Germinal center (tissue), 1 donor: ENCODE results near the gene ARAP2.

Source experiments
- DNase-seq: peaks from one replicate; pipeline ENCODE4 v3.0.0; 2012; ENCODE audit warnings: mixed read lengths, low spot score

ARAP2 gene

GRCh38 chr4:36256398-36256891 is 12.1 kb upstream of the ARAP2 start:
- no peak for DNase-seq

GRCh38 chr4:36255577-36255976 is 11.3 kb upstream of the ARAP2 start:
- DNase-seq = peak; percentile 36

GRCh38 chr4:36254371-36254770 is 10.1 kb upstream of the ARAP2 start:
- no peak for DNase-seq

- DNase-seq = no peak
These were observed 7.7 kb upstream of the ARAP2 start for GRCh38 chr4:36251983-36252382.

- DNase-seq = no peak
These were observed 5.3 kb upstream of the ARAP2 start for GRCh38 chr4:36249610-36250009.

- peak; percentile 25 for DNase-seq
These were observed 708 bp downstream of the ARAP2 start for GRCh38 chr4:36243355-36244256.

GRCh38 chr4:36242629-36243354 is 1.5 kb downstream of the ARAP2 start:
- no peak for DNase-seq

GRCh38 chr4:36241771-36242170 is 2.5 kb downstream of the ARAP2 start:
- DNase-seq = peak; percentile 37

- DNase-seq = no peak
These were observed 6.7 kb downstream of the ARAP2 start for GRCh38 chr4:36237366-36238313.

GRCh38 chr4:36236159-36236558 is 8.2 kb downstream of the ARAP2 start:
- DNase-seq = no peak

GRCh38 chr4:36235306-36235705 is 9.0 kb downstream of the ARAP2 start:
- DNase-seq = no peak

- no peak for DNase-seq
These were observed 10.6 kb downstream of the ARAP2 start for GRCh38 chr4:36233567-36234266.

- DNase-seq = no peak
These were observed 13.8 kb downstream of the ARAP2 start for GRCh38 chr4:36230534-36230933.

GRCh38 chr4:36227913-36228312 is 16.4 kb downstream of the ARAP2 start:
- no peak for DNase-seq

- DNase-seq = no peak
These were observed 17.7 kb downstream of the ARAP2 start for GRCh38 chr4:36226430-36227227.

- DNase-seq = no peak
These were observed 19.1 kb downstream of the ARAP2 start for GRCh38 chr4:36224972-36225903.

GRCh38 chr4:36222702-36223101 is 21.6 kb downstream of the ARAP2 start:
- DNase-seq = no peak

GRCh38 chr4:36220776-36221175 is 23.5 kb downstream of the ARAP2 start:
- no peak for DNase-seq

- DNase-seq = no peak
These were observed 26.2 kb downstream of the ARAP2 start for GRCh38 chr4:36218121-36218520.
